ENCODE data around the gene C1orf35.

Gene C1orf35

GRCh38 chr1:228093050-228093906 is 9.8 kb downstream of the C1orf35 start:
- no peak for DNase-seq

- no peak for DNase-seq
Measured at GRCh38 chr1:228092342-228093049, 10.6 kb downstream of the C1orf35 start.

- DNase-seq, result no peak
Measured at GRCh38 chr1:228091084-228091483, 12.0 kb downstream of the C1orf35 start.

- no peak for DNase-seq
Measured at GRCh38 chr1:228090613-228091081, 12.5 kb downstream of the C1orf35 start.

GRCh38 chr1:228089519-228090380 is 13.4 kb downstream of the C1orf35 start:
- DNase-seq, result peak; percentile 77 to 78

GRCh38 chr1:228088586-228089498 is 14.3 kb downstream of the C1orf35 start:
- DNase-seq, result peak; percentile 26

- peak; percentile 63 to 71 for DNase-seq
Measured at GRCh38 chr1:228087771-228088251, 15.3 kb downstream of the C1orf35 start.

GRCh38 chr1:228085287-228085951 is 17.7 kb downstream of the C1orf35 start:
- DNase-seq, result peak; percentile 11 to 17

- no peak for DNase-seq
Measured at GRCh38 chr1:228084797-228085196, 18.3 kb downstream of the C1orf35 start.

GRCh38 chr1:228084325-228084724 is 18.8 kb downstream of the C1orf35 start:
- no peak for DNase-seq

- no peak for DNase-seq
Measured at GRCh38 chr1:228083871-228084278, 19.2 kb downstream of the C1orf35 start.

GRCh38 chr1:228082918-228083870 is 19.9 kb downstream of the C1orf35 start:
- DNase-seq, result no peak

- peak; percentile 80 to 81 for DNase-seq
Measured at GRCh38 chr1:228082214-228082917, 20.8 kb downstream of the C1orf35 start, which contains the start of gene ARF1. Gene ARF1, plus strand, starts transcription at chr1:228082708. Its CDS starts 14,407 bp downstream, at chr1:228097115.

GRCh38 chr1:228081578-228082213 is 21.4 kb downstream of the C1orf35 start:
- DNase-seq, result no peak

GRCh38 chr1:228081144-228081543 is 22.0 kb downstream of the C1orf35 start:
- no peak for DNase-seq

- DNase-seq, result no peak
Measured at GRCh38 chr1:228079601-228080263, 23.4 kb downstream of the C1orf35 start.

- DNase-seq, result no peak
Measured at GRCh38 chr1:228079013-228079412, 24.1 kb downstream of the C1orf35 start.
